ENCODE results near the gene ADAM15. TPM values are rescaled to one million over a fixed set of nuclear protein-coding genes. Genes with fewer than 3 reads are reported as not detected.

The ADAM15 gene
- total RNA-seq, 2 experiments from 2014 or later, result 37.0 to 37.3 TPM

- H3K27me3 Mint-ChIP-seq, result peaks cover 6% of the 10 kb centered on the region
- H3K9me3 Mint-ChIP-seq, result no peaks in the 10 kb centered on the region
- ATAC-seq (ENCODE audit: low read depth), result no peak
- H3K27ac Mint-ChIP-seq, result no peak overlapping the region
- no peaks in the 10 kb centered on the region for H3K36me3 Mint-ChIP-seq
- DNase-seq, result no peak
- POLR2A ChIA-PET, result no interaction called here
- H3K4me3 Mint-ChIP-seq, result no peak overlapping the region
- no peaks in the 10 kb centered on the region for H3K4me1 Mint-ChIP-seq
These were observed 21.4 kb upstream of the ADAM15 start for GRCh38 chr1:155029513-155030242.

GRCh38 chr1:155030243-155030795 is 20.8 kb upstream of the ADAM15 start:
- DNase-seq, result no peak
- Mint-ChIP-seq H3K9me3 (no peaks in the 10 kb centered on the region), H3K4me1 (no peaks in the 10 kb centered on the region), H3K27ac (no peak overlapping the region), H3K36me3 (no peaks in the 10 kb centered on the region), H3K4me3 (no peak overlapping the region), H3K27me3 (peaks cover 7% of the 10 kb centered on the region)
- ATAC-seq (ENCODE audit: low read depth), result no peak
- POLR2A ChIA-PET, result no interaction called here

DNA sequence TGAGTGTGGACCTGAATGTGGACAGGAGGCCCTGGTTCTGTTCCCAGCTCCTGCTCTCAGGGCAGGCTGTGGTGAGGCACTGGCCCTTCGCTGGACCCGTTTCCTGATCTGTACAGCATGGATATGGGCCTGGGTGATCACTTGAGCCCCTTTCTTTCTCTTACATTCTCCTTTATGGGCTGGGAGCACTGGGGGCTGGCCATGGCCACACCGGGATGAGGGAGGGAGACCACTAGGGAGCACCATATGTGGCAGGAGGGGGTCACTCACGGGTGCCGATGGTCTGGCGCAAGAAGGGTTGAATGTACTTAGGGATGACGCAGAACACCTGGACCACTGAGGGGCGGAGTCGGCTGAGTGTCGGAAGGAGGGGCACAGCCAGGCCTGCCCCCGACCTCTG is 20.2 kb upstream of the ADAM15 start:
- Mint-ChIP-seq H3K9me3 (no peaks in the 10 kb centered on the region), H3K4me3 (no peak overlapping the region)
- POLR2A ChIA-PET, result no interaction called here

GRCh38 chr1:155032886-155033285 is 18.2 kb upstream of the ADAM15 start:
- DNase-seq (no peak), ATAC-seq (ENCODE audit: low read depth) (no peak)
- Mint-ChIP-seq H3K4me1 (no peaks in the 10 kb centered on the region), H3K36me3 (no peaks in the 10 kb centered on the region), H3K27me3 (peaks cover 9% of the 10 kb centered on the region), H3K4me3 (no peak overlapping the region), H3K9me3 (no peaks in the 10 kb centered on the region), H3K27ac (no peak overlapping the region)
- POLR2A ChIA-PET, result interaction anchor here (0.9 kb wide), 1 partner anchor 40 kb away, joined by 3 read pairs; the partner anchor contains the start of gene LENEP

More for the DNA sequence above, 20.2 kb upstream of the ADAM15 start:
- ATAC-seq (ENCODE audit: low read depth) (no peak), DNase-seq (no peak)
- Mint-ChIP-seq H3K27ac (no peak overlapping the region), H3K4me1 (no peaks in the 10 kb centered on the region), H3K36me3 (no peaks in the 10 kb centered on the region), H3K27me3 (peaks cover 4% of the 10 kb centered on the region)

GRCh38 chr1:155033524-155033923 is 17.6 kb upstream of the ADAM15 start, which contains the start of the genes DCST1 and DCST2:
DCST1 (plus strand) TSS chr1:155033824; CDS start chr1:155034037, 213 bp downstream.
DCST2 (minus strand) TSS chr1:155033781; CDS start chr1:155033701, 80 bp downstream.
- no peak for ATAC-seq (ENCODE audit: low read depth)
- POLR2A ChIA-PET, result interaction anchor here (0.9 kb wide), 1 partner anchor 41 kb away, joined by 3 read pairs; the partner anchor contains the start of gene LENEP
- peaks cover 10% of the 10 kb centered on the region for H3K27me3 Mint-ChIP-seq

GRCh38 chr1:155034318-155035208 is 16.6 kb upstream of the ADAM15 start:
- H3K9me3 Mint-ChIP-seq, result no peaks in the 10 kb centered on the region
- H3K27me3 Mint-ChIP-seq, result peaks cover 15% of the 10 kb centered on the region
- H3K4me1 Mint-ChIP-seq, result peaks cover 8% of the 10 kb centered on the region
- no peaks in the 10 kb centered on the region for H3K36me3 Mint-ChIP-seq
- H3K4me3 Mint-ChIP-seq, result no peak overlapping the region
- DNase-seq (no peak), ATAC-seq (ENCODE audit: low read depth) (no peak)
- POLR2A ChIA-PET, result no interaction called here
- no peak overlapping the region for H3K27ac Mint-ChIP-seq

More at GRCh38 chr1:155033524-155033923, 17.6 kb upstream of the ADAM15 start, which contains the start of the genes DCST1 and DCST2:
- no peaks in the 10 kb centered on the region for H3K36me3 Mint-ChIP-seq
- H3K27ac Mint-ChIP-seq, result no peak within 1 kb of the TSS
- no peak for DNase-seq
- peaks cover 1% of the 10 kb centered on the region for H3K4me1 Mint-ChIP-seq
- H3K9me3 Mint-ChIP-seq, result no peaks in the 10 kb centered on the region
- H3K4me3 Mint-ChIP-seq, result no peak within 1 kb of the TSS

- Mint-ChIP-seq H3K27me3 (peaks cover 15% of the 10 kb centered on the region), H3K27ac (no peak overlapping the region), H3K9me3 (no peaks in the 10 kb centered on the region), H3K36me3 (no peaks in the 10 kb centered on the region), H3K4me3 (no peak overlapping the region), H3K4me1 (peaks cover 8% of the 10 kb centered on the region)
- POLR2A ChIA-PET, result no interaction called here
- no peak for DNase-seq
- no peak for ATAC-seq (ENCODE audit: low read depth)
These were observed 15.2 kb upstream of the ADAM15 start for GRCh38 chr1:155035936-155036335.

GRCh38 chr1:155037043-155037442 is 14.1 kb upstream of the ADAM15 start:
- Mint-ChIP-seq H3K27me3 (peaks cover 20% of the 10 kb centered on the region), H3K9me3 (no peaks in the 10 kb centered on the region), H3K4me3 (no peak overlapping the region), H3K4me1 (peaks cover 8% of the 10 kb centered on the region), H3K27ac (no peak overlapping the region), H3K36me3 (no peaks in the 10 kb centered on the region)
- POLR2A ChIA-PET, result interaction anchor here (0.9 kb wide), 1 partner anchor 14 kb away, joined by 5 read pairs; the partner anchor contains the start of gene ADAM15
- DNase-seq (no peak), ATAC-seq (ENCODE audit: low read depth) (no peak)

GRCh38 chr1:155037851-155038441 is 13.2 kb upstream of the ADAM15 start:
- no peak overlapping the region for H3K4me3 Mint-ChIP-seq

GRCh38 chr1:155038602-155039307 is 12.4 kb upstream of the ADAM15 start:
- Mint-ChIP-seq H3K4me1 (peaks cover 8% of the 10 kb centered on the region), H3K9me3 (no peaks in the 10 kb centered on the region), H3K36me3 (no peaks in the 10 kb centered on the region), H3K27ac (no peak overlapping the region), H3K27me3 (peaks cover 24% of the 10 kb centered on the region), H3K4me3 (no peak overlapping the region)
- POLR2A ChIA-PET, result interaction anchor here (1.1 kb wide), 1 partner anchor 28 kb away, joined by 3 read pairs; no protein-coding TSS in a partner anchor
- ATAC-seq (ENCODE audit: low read depth) (no peak), DNase-seq (no peak)

More at GRCh38 chr1:155037851-155038441, 13.2 kb upstream of the ADAM15 start:
- ATAC-seq (ENCODE audit: low read depth) (no peak), DNase-seq (no peak)
- POLR2A ChIA-PET, result interaction anchor here (0.9 to 1.1 kb wide), 2 partner anchors 13 to 27 kb away, joined by 3 to 5 read pairs; partner anchors contain the start of gene ADAM15
- Mint-ChIP-seq H3K9me3 (no peaks in the 10 kb centered on the region), H3K4me1 (peaks cover 8% of the 10 kb centered on the region), H3K27me3 (peaks cover 24% of the 10 kb centered on the region), H3K36me3 (no peaks in the 10 kb centered on the region), H3K27ac (no peak overlapping the region)

DNA sequence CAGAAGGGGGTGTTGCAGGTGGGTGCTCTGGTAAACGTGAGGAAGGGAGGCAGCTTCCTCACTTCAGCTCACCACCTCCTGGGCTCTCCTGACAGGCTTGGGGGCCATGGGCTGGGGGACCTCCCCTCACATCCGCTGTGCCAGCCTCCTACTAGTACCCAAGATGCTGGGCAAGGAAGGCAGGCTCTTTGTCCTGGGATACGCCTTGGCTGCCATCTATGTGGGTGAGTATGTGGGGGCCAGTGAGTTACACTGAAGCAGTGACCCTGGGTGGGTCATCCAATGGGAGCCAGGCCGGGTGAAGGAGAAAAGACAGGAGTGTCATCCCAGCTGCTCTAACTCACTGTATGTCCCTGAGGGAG is 11.8 kb upstream of the ADAM15 start:
- no peaks in the 10 kb centered on the region for H3K9me3 Mint-ChIP-seq
- no peak overlapping the region for H3K27ac Mint-ChIP-seq
- ATAC-seq (ENCODE audit: low read depth) (no peak), DNase-seq (no peak)
- H3K27me3 Mint-ChIP-seq, result peaks cover 24% of the 10 kb centered on the region
- H3K4me3 Mint-ChIP-seq, result no peak overlapping the region
- POLR2A ChIA-PET, result interaction anchor here (1.1 kb wide), 1 partner anchor 29 kb away, joined by 3 read pairs; no protein-coding TSS in a partner anchor
- peaks cover 8% of the 10 kb centered on the region for H3K4me1 Mint-ChIP-seq
- H3K36me3 Mint-ChIP-seq, result no peaks in the 10 kb centered on the region

GRCh38 chr1:155040358-155041093 is 10.6 kb upstream of the ADAM15 start:
- Mint-ChIP-seq H3K27ac (no peak overlapping the region), H3K4me3 (no peak overlapping the region), H3K36me3 (no peaks in the 10 kb centered on the region), H3K9me3 (no peaks in the 10 kb centered on the region), H3K27me3 (peaks cover 22% of the 10 kb centered on the region), H3K4me1 (peaks cover 16% of the 10 kb centered on the region)
- no peak for DNase-seq
- no peak for ATAC-seq (ENCODE audit: low read depth)
- POLR2A ChIA-PET, result no interaction called here

Data from activated naive CD8-positive, alpha-beta T cell treated with anti-CD3 and anti-CD28 coated beads, Interleukin-2, amount 10 ng/mL, durations not matched to agents 7 days and 5 days (primary cell).